SU-DHL-6 (cell line): ENCODE measurements around the gene OR52H1.

ENCODE experiments used
- CTCF ChIP-seq: fragments of 200-600 bp; sonication (generic); IDR thresholded peaks from one replicate; pipeline ENCODE4 v1.5.1; 2017; ENCODE audit warnings: antibody characterized with exemption, mild to moderate bottlenecking, low read length, moderate library complexity; ENCODE audit not compliant: insufficient read depth, poor library complexity, severe bottlenecking
- EZH2phosphoT487 ChIP-seq: fragments of 200-600 bp; sonication (generic), shearing (Covaris generic); conservative IDR thresholded peaks from 2 replicates; pipeline ENCODE4 v1.6.1; 2018; ENCODE audit warnings: mild to moderate bottlenecking, antibody characterized with exemption, low read length, moderate library complexity, mixed read lengths

- no peak for TF ChIP-seq CTCF
- no peak for TF ChIP-seq EZH2phosphoT487
These were observed 33.5 kb downstream of the OR52H1 start for GRCh38 chr11:5514841-5515240.
